CD4-positive, alpha-beta T cell (primary cell): ENCODE results near the gene PLEKHA7. TPM values are rescaled to one million over a fixed set of nuclear protein-coding genes. Genes with fewer than 3 reads are reported as not detected.

Experiments
- ATAC-seq: fragments of 200-7000 bp; cut with Tn5 transposase; one replicate; pipeline ENCODE4 v1.10.0; 2022; ENCODE audit warnings: mild to moderate bottlenecking; ENCODE audit not compliant: poor library complexity
- CTCF ChIA-PET: fragments of 350-600 bp; sonication (Branson Sonifier 250); formaldehyde crosslinking; loops from one replicate; lab custom pipeline; 2021; ENCODE audit warnings: antibody characterized with exemption, inconsistent platforms; lab: Charles Lee
- POLR2A ChIA-PET: fragments of 350-600 bp; sonication (Branson Sonifier 250); formaldehyde crosslinking; loops from one replicate; lab custom pipeline; 2021; ENCODE audit warnings: antibody characterized with exemption, inconsistent platforms; lab: Charles Lee
- DNase-seq, 14 experiments: peaks; one replicate each; pipeline ENCODE4 v3.0.0-alpha.2; 2013 to 2020; ENCODE audit warnings: mixed read lengths in 2 of 14
- H3K27ac ChIP-seq, 2 donors: one replicate each; pipeline versions ENCODE4 v1.5.1 to v1.7.0; 2013; ENCODE audit warnings: low read length in 2 of 2, low read depth in 1 of 2, mild to moderate bottlenecking in 1 of 2
- H3K27me3 ChIP-seq, 2 experiments: 1 replicate in 1 of 2; 2 replicates in 1 of 2; pipeline versions ENCODE4 v1.6.1 to v1.7.0; 2013; ENCODE audit warnings: low read length in 2 of 2, control low read depth in 1 of 2, mild to moderate bottlenecking in 1 of 2, moderate library complexity in 1 of 2; ENCODE audit not compliant: insufficient read depth in 2 of 2, control insufficient read depth in 1 of 2
- H3K36me3 ChIP-seq: one replicate; pipeline ENCODE4 v1.6.1; 2013; ENCODE audit warnings: low read length, control low read depth; ENCODE audit not compliant: insufficient read depth
- H3K4me1 ChIP-seq: one replicate; pipeline ENCODE4 v1.6.1; 2013; ENCODE audit warnings: low read length, control low read depth; ENCODE audit not compliant: insufficient read depth
- H3K4me3 ChIP-seq: one replicate; pipeline ENCODE4 v1.5.1; 2013; ENCODE audit warnings: mild to moderate bottlenecking, low read length, moderate library complexity
- H3K9me3 ChIP-seq, 2 experiments: 1 replicate in 1 of 2; 2 replicates in 1 of 2; pipeline versions ENCODE4 v1.6.1 to v1.7.0; 2013; ENCODE audit warnings: low read length in 2 of 2, mild to moderate bottlenecking in 2 of 2, control low read depth in 1 of 2, moderate library complexity in 1 of 2; ENCODE audit not compliant: control insufficient read depth in 1 of 2, insufficient read depth in 1 of 2
- H3K27ac Mint-ChIP-seq: one replicate; pipeline ENCODE4 v1.8.0; 2020; ENCODE audit warnings: mixed read lengths
- H3K27me3 Mint-ChIP-seq: one replicate; pipeline ENCODE4 v1.8.0; 2021; ENCODE audit warnings: mixed read lengths
- H3K36me3 Mint-ChIP-seq: one replicate; pipeline ENCODE4 v1.8.0; 2021; ENCODE audit warnings: low read depth, mixed read lengths
- H3K4me1 Mint-ChIP-seq: one replicate; pipeline ENCODE4 v1.8.0; 2021; ENCODE audit warnings: low read depth, mixed read lengths
- H3K4me3 Mint-ChIP-seq: one replicate; pipeline ENCODE4 v1.8.0; 2020; ENCODE audit warnings: mild to moderate bottlenecking, mixed read lengths
- H3K9me3 Mint-ChIP-seq: one replicate; pipeline ENCODE4 v1.8.0; 2020; ENCODE audit warnings: mixed read lengths
- intact Hi-C, 2 experiments: fragments of 100-400 bp; cut with DNase I in 1 of 2; cut with micrococcal nuclease in 1 of 2; formaldehyde crosslinking; loops; one replicate each; pipeline versions ENCODE4 v1.15.1 to v1.9.0; 2023 to 2025; cut with DNase I, micrococcal nuclease
- total RNA-seq, 174 experiments: library from RNA in 2 of 174; stranded (reverse) in 2 of 174; gene quantifications; one replicate each; pipeline ENCODE4 v1.2.3 and lab custom pipeline; 2021 to 2026
- TF ChIP-seq, protein P1 (sequence below): fragments of 200-600 bp; IDR thresholded peaks from one replicate; pipeline ENCODE4 v1.8.0; 2022; ENCODE audit warnings: antibody characterized with exemption, mild to moderate bottlenecking

PLEKHA7 gene
- total RNA-seq, 2 experiments from 2014 or later: 4.5 to 4.8 TPM

DNA sequence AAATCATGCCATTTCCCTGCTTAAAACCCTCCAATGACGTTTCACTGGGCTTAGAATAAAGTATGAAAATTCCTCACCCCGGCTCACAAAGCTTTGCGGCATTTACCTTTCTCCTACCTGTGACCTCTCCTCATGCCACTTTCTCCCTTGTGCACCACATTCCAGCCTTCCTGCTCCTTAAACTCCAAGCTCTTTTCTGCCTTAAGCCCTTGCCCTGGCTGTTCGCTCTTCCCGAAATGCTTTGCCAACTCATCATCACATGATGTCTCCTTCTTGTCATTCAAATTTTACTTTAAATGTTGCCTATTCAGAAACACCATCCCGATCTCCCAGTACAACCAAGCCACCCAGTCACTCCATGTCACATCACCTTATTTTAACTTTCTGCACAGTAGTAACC is 2.0 kb downstream of the PLEKHA7 start:
- no peak for DNase-seq
- no peak overlapping the region for H3K4me3 Mint-ChIP-seq
- H3K27me3 Mint-ChIP-seq: peaks cover 21% of the 10 kb centered on the region
- H3K27ac Mint-ChIP-seq: no peak overlapping the region
- Histone ChIP-seq H3K4me3 (no peak overlapping the region), H3K27ac (no peak overlapping the region), H3K4me1 (peaks cover 15% of the 10 kb centered on the region), H3K9me3 (peaks cover 0 to 5% of the 10 kb centered on the region in 2 experiments), H3K27me3 (peaks cover 15 to 24% of the 10 kb centered on the region in 2 experiments), H3K36me3 (no peaks in the 10 kb centered on the region)
- ChIA-PET POLR2A (no interaction called here), CTCF (no interaction called here)
- intact Hi-C loops: no loop called here
- peaks cover 4% of the 10 kb centered on the region for H3K36me3 Mint-ChIP-seq
- no peaks in the 10 kb centered on the region for H3K9me3 Mint-ChIP-seq
- peaks cover 8% of the 10 kb centered on the region for H3K4me1 Mint-ChIP-seq
- no peak for ATAC-seq
- TF ChIP-seq, protein P1, sequence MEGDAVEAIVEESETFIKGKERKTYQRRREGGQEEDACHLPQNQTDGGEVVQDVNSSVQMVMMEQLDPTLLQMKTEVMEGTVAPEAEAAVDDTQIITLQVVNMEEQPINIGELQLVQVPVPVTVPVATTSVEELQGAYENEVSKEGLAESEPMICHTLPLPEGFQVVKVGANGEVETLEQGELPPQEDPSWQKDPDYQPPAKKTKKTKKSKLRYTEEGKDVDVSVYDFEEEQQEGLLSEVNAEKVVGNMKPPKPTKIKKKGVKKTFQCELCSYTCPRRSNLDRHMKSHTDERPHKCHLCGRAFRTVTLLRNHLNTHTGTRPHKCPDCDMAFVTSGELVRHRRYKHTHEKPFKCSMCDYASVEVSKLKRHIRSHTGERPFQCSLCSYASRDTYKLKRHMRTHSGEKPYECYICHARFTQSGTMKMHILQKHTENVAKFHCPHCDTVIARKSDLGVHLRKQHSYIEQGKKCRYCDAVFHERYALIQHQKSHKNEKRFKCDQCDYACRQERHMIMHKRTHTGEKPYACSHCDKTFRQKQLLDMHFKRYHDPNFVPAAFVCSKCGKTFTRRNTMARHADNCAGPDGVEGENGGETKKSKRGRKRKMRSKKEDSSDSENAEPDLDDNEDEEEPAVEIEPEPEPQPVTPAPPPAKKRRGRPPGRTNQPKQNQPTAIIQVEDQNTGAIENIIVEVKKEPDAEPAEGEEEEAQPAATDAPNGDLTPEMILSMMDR: no peak

DNA sequence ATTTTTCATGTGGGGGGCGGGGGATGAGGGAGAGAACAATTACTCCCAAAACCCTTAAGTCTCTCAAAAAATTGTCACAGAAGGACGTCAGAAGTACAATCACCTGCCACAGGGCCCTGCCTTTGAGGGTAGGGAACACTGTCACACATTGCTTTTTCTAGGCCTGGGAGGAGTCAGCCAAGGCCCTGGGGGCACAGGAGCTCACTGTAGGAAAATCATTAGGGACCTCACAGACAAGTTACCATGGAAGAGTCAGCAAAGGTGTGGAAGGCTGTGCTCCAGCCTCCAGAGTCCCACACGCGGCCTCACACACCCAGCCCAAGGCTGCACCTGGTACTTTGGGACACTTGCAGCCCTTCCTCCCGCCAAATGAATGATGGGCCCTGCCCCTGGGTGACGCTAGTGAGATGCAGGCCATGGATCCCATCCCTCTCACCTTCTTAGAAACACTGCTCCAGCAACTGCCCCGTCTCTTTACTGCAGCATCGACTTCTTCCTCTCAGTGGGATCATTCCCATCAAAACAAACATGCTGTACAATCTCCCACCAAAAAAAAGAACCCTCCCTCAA is 3.3 kb downstream of the PLEKHA7 start:
- ATAC-seq (no peak), DNase-seq (no peak)
- intact Hi-C loops: no loop called here
- ChIA-PET POLR2A (no interaction called here), CTCF (no interaction called here)
- Mint-ChIP-seq H3K27ac (no peak overlapping the region), H3K9me3 (no peaks in the 10 kb centered on the region), H3K4me1 (peaks cover 8% of the 10 kb centered on the region), H3K27me3 (peaks cover 11% of the 10 kb centered on the region), H3K36me3 (peaks cover 4% of the 10 kb centered on the region), H3K4me3 (no peak overlapping the region)
- Histone ChIP-seq H3K27me3 (peaks cover 15 to 24% of the 10 kb centered on the region in 2 experiments), H3K36me3 (no peaks in the 10 kb centered on the region), H3K9me3 (peaks cover 0 to 5% of the 10 kb centered on the region in 2 experiments), H3K27ac (no peak overlapping the region), H3K4me1 (peaks cover 15% of the 10 kb centered on the region), H3K4me3 (no peak overlapping the region)
- TF ChIP-seq, protein P1: no peak

DNA sequence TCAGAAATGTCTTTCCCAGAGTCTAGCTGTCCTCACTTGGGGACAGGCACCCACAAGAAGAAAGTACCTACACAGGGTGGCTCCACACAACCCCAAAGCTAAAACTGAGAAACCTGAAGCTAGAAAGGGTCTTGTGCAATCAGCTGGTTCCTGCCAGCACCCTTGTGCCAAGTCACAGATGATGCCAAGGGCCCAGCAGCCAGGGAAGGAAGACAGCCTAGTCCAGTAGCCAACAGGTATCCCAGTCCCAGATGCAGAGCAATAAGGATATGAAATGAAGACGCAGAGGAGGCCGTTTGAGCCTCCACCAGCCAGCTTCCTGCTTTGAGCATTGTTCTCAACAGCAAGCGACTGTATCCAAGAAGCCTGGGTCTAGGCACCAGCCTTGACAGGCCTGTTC is 6.1 kb downstream of the PLEKHA7 start:
- Histone ChIP-seq H3K27me3 (peaks cover 3 to 13% of the 10 kb centered on the region in 2 experiments), H3K9me3 (no peaks in the 10 kb centered on the region), H3K4me1 (peaks cover 3% of the 10 kb centered on the region), H3K27ac (no peak overlapping the region), H3K4me3 (no peak overlapping the region), H3K36me3 (no peaks in the 10 kb centered on the region)
- no peaks in the 10 kb centered on the region for H3K4me1 Mint-ChIP-seq
- TF ChIP-seq, protein P1: no peak
- H3K36me3 Mint-ChIP-seq: no peaks in the 10 kb centered on the region
- POLR2A ChIA-PET: no interaction called here
- ATAC-seq (no peak), DNase-seq (no peak)
- intact Hi-C loops: no loop called here
- CTCF ChIA-PET: interaction anchor here (0.6 kb wide), 1 partner anchor 413 kb away, joined by 3 read pairs; no protein-coding TSS in a partner anchor
- no peaks in the 10 kb centered on the region for H3K9me3 Mint-ChIP-seq
- H3K27me3 Mint-ChIP-seq: no peaks in the 10 kb centered on the region
- H3K27ac Mint-ChIP-seq: no peak overlapping the region
- no peak overlapping the region for H3K4me3 Mint-ChIP-seq
